Esophagus squamous epithelium (tissue), 4 donors: ENCODE results near the gene ALAS1.

Experiments
- POLR2A ChIP-seq, 4 donors: fragments of 450-650 bp; IDR thresholded peaks; one replicate each; pipeline ENCODE4 v1.6.1; 2017; ENCODE audit warnings: antibody characterized with exemption in 4 of 4, mild to moderate bottlenecking in 4 of 4, moderate library complexity in 3 of 4
- TF ChIP-seq, protein P1 (sequence below), 6 experiments: fragments of 450-650 bp in 4 of 6; fragments of 200-600 bp in 2 of 6; sonication (generic) in 2 of 6; IDR thresholded peaks; one replicate each; pipeline ENCODE4 v1.5.1; 2016 to 2019; ENCODE audit warnings: antibody characterized with exemption in 6 of 6, mild to moderate bottlenecking in 4 of 6, moderate library complexity in 4 of 6

DNA sequence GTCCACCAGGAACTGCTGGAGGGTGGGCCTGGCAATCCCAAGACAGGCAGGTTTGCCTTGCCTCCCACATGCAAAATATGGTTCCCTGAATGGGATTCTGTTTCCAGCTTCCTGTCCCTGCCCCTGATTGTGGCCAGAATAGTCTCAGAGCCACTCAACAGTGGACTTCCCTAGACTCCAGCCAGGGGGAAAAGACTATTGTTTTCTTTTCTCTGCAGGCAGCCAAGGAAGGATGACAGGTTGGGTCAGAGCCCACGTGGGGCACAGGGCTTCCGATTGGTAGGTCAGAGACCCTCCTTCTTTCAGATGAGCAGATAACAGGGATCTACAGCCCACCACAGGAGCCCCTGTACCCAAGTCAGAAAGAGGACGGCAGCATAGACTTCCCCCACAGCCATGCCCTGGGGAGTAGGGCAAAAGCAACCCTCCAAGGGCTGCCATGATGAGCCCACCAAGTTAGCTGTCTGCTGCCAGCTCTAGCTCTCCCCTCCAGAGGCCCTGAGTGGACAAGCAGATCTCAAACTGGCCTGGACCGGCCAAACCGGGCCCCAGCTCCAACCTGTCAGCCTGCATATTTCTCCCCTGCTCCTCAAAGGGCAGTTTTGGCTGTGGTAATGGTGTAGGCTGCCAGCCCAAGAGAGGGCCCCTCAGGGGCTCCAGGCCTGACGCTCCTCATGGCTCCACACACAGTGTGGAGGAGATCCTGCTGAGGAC, 21.1 kb downstream of the ALAS1 start:
- TF ChIP-seq, protein P1, sequence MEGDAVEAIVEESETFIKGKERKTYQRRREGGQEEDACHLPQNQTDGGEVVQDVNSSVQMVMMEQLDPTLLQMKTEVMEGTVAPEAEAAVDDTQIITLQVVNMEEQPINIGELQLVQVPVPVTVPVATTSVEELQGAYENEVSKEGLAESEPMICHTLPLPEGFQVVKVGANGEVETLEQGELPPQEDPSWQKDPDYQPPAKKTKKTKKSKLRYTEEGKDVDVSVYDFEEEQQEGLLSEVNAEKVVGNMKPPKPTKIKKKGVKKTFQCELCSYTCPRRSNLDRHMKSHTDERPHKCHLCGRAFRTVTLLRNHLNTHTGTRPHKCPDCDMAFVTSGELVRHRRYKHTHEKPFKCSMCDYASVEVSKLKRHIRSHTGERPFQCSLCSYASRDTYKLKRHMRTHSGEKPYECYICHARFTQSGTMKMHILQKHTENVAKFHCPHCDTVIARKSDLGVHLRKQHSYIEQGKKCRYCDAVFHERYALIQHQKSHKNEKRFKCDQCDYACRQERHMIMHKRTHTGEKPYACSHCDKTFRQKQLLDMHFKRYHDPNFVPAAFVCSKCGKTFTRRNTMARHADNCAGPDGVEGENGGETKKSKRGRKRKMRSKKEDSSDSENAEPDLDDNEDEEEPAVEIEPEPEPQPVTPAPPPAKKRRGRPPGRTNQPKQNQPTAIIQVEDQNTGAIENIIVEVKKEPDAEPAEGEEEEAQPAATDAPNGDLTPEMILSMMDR (IDR thresholded peaks at IDR 0.05): peak in 1 of 6 experiments; percentile 15
- no peak for TF ChIP-seq POLR2A (IDR thresholded peaks at IDR 0.05)
